ENCODE data around the gene GPS1. TPM values are rescaled to one million over a fixed set of nuclear protein-coding genes. Genes with fewer than 3 reads are reported as not detected.

The GPS1 gene
- total RNA-seq, 1 donor from 2014 or later: 102 TPM

DNA sequence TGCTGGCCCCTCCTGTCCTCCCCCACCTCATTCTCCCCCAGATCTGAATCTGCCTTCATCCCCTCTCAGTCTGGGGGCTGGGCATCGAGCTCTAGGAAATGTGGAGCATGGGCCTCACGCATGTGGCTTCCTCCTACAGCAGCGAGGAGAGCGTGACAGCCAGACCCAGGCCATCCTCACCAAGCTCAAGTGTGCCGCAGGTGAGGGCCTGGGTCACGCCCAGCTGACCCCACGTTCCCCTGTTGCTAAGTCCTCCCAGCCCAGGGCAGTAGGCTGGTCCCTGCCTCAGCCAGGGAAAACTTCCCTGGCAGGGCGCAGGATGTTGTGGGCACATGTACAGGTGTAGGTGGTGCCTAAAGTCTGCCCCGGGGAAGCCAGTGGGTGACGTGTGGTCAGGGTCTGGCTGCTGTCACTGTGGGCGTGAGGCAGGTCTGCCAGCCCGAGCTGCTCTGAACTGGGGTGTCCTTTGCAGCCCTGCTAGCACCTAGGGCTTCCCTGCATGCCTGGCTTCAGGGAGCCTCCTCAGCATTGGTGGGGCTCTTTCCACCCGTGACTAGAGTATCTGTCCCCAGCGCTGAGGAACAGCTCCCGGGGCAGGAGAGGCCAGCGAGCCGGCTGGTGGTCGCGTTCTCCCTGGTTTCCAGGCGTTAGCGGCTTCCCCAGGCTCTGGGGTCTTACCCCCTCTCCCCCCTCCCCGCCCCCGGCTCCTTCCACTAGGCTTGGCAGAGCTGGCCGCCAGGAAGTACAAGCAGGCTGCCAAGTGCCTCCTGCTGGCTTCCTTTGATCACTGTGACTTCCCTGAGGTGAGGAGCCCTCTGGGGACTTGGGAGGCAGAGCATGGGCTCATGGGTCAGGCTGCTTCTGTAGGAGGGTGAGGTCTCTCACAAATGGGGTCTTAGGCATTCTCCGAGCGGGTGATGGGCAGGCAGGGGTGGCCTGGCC is 3.6 kb downstream of the GPS1 start:
- H3K9ac ChIP-seq (ENCODE audit: low read length): no peak overlapping the region
- no peaks in the 10 kb centered on the region for H3K27me3 ChIP-seq (ENCODE audit: insufficient read depth, low read length)
- H3K27me3 Mint-ChIP-seq (ENCODE audit: low read depth, unreplicated experiment): no peaks in the 10 kb centered on the region
- peaks cover 52% of the 10 kb centered on the region for H4K20me1 ChIP-seq (ENCODE audit: insufficient read depth, low read length)
- H3K27ac Mint-ChIP-seq (ENCODE audit: unreplicated experiment): no peak overlapping the region
- H3K36me3 Mint-ChIP-seq (ENCODE audit: low read depth, unreplicated experiment): peaks cover 2% of the 10 kb centered on the region
- H3K9me3 Mint-ChIP-seq (ENCODE audit: unreplicated experiment): no peaks in the 10 kb centered on the region
- TF ChIP-seq, protein P1, sequence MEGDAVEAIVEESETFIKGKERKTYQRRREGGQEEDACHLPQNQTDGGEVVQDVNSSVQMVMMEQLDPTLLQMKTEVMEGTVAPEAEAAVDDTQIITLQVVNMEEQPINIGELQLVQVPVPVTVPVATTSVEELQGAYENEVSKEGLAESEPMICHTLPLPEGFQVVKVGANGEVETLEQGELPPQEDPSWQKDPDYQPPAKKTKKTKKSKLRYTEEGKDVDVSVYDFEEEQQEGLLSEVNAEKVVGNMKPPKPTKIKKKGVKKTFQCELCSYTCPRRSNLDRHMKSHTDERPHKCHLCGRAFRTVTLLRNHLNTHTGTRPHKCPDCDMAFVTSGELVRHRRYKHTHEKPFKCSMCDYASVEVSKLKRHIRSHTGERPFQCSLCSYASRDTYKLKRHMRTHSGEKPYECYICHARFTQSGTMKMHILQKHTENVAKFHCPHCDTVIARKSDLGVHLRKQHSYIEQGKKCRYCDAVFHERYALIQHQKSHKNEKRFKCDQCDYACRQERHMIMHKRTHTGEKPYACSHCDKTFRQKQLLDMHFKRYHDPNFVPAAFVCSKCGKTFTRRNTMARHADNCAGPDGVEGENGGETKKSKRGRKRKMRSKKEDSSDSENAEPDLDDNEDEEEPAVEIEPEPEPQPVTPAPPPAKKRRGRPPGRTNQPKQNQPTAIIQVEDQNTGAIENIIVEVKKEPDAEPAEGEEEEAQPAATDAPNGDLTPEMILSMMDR (IDR thresholded peaks at IDR 0.05; ENCODE audit: insufficient read depth, low read depth, low read length): no peak
- no peak for TF ChIP-seq EZH2 (IDR thresholded peaks at IDR 0.05; ENCODE audit: insufficient read depth, low read length)
- H3K9me3 ChIP-seq (ENCODE audit: insufficient read depth, low read depth, low read length): no peaks in the 10 kb centered on the region
- peaks cover 16% of the 10 kb centered on the region for H3K4me1 ChIP-seq (ENCODE audit: insufficient read depth, low read length)
- H3K79me2 ChIP-seq (ENCODE audit: insufficient read depth, low read length): peaks cover 42% of the 10 kb centered on the region
- no peak overlapping the region for H3K4me2 ChIP-seq (ENCODE audit: low read length)
- no peak overlapping the region for H2AFZ ChIP-seq (ENCODE audit: low read depth, low read length)
- FAIRE-seq (no peak), DNase-seq (ENCODE audit: low read depth) (no peak)
- H3K4me3 Mint-ChIP-seq (ENCODE audit: unreplicated experiment): no peak overlapping the region
- no peak overlapping the region for H3K4me3 ChIP-seq (ENCODE audit: insufficient read depth, low read depth, low read length)
- H3K27ac ChIP-seq (ENCODE audit: low read depth, low read length): no peak overlapping the region
- H3K36me3 ChIP-seq (ENCODE audit: insufficient read depth, low read length): peaks cover 3% of the 10 kb centered on the region
- H3K4me1 Mint-ChIP-seq (ENCODE audit: low read depth, unreplicated experiment): peaks cover 5% of the 10 kb centered on the region

DNA sequence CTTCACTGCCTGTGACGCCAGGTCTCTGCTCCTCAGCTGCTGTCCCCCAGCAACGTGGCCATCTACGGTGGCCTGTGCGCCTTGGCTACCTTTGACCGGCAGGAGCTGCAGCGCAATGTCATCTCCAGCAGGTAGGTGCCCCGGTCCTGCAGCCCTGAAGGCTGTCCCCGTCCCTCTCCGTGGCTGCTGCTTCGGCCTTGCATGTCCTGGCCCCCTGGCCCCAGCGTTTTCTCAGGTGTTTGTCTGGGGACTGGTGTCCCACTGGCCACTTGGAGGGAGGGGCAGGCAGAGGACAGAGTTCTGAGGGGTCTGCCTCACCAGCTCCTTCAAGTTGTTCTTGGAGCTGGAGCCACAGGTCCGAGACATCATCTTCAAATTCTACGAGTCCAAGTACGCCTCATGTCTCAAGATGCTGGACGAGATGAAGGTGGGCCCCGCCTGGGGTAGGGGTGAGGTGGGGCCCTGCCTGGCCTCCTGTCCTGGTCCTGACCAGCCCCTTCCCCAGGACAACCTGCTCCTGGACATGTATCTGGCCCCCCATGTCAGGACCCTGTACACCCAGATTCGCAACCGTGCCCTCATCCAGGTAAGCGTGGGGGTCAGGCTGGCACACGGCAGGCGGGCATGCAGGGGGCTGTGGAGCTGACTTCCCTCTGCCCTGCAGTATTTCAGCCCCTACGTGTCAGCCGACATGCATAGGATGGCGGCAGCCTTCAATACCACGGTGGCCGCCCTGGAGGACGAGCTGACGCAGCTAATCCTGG is 4.4 kb downstream of the GPS1 start:
- H3K36me3 ChIP-seq (ENCODE audit: insufficient read depth, low read length): peaks cover 3% of the 10 kb centered on the region
- DNase-seq (ENCODE audit: low read depth) (no peak), FAIRE-seq (no peak)
- no peak overlapping the region for H3K9ac ChIP-seq (ENCODE audit: low read length)
- H3K4me3 ChIP-seq (ENCODE audit: insufficient read depth, low read depth, low read length): no peak overlapping the region
- H3K9me3 Mint-ChIP-seq (ENCODE audit: unreplicated experiment): no peaks in the 10 kb centered on the region
- H2AFZ ChIP-seq (ENCODE audit: low read depth, low read length): no peak overlapping the region
- peaks cover 34% of the 10 kb centered on the region for H3K79me2 ChIP-seq (ENCODE audit: insufficient read depth, low read length)
- no peak overlapping the region for H3K4me2 ChIP-seq (ENCODE audit: low read length)
- no peaks in the 10 kb centered on the region for H3K27me3 Mint-ChIP-seq (ENCODE audit: low read depth, unreplicated experiment)
- peaks cover 54% of the 10 kb centered on the region for H4K20me1 ChIP-seq (ENCODE audit: insufficient read depth, low read length)
- no peak overlapping the region for H3K27ac ChIP-seq (ENCODE audit: low read depth, low read length)
- H3K4me1 ChIP-seq (ENCODE audit: insufficient read depth, low read length): peaks cover 9% of the 10 kb centered on the region
- no peak overlapping the region for H3K4me3 Mint-ChIP-seq (ENCODE audit: unreplicated experiment)
- H3K27me3 ChIP-seq (ENCODE audit: insufficient read depth, low read length): no peaks in the 10 kb centered on the region
- H3K4me1 Mint-ChIP-seq (ENCODE audit: low read depth, unreplicated experiment): no peaks in the 10 kb centered on the region
- peaks cover 3% of the 10 kb centered on the region for H3K36me3 Mint-ChIP-seq (ENCODE audit: low read depth, unreplicated experiment)
- TF ChIP-seq, protein P1 (IDR thresholded peaks at IDR 0.05; ENCODE audit: insufficient read depth, low read depth, low read length): no peak
- H3K27ac Mint-ChIP-seq (ENCODE audit: unreplicated experiment): no peak overlapping the region
- no peaks in the 10 kb centered on the region for H3K9me3 ChIP-seq (ENCODE audit: insufficient read depth, low read depth, low read length)
